GM12878 (cell line): ENCODE data around the gene MEAK7. TPM values are rescaled to one million over a fixed set of nuclear protein-coding genes. Genes with fewer than 3 reads are reported as not detected.

Experiments used
- ATAC-seq: fragments of 200-7000 bp; cut with Tn5 transposase; 3 replicates; pipeline ENCODE4 v1.9.1; 2020; ENCODE audit warnings: mild to moderate bottlenecking, moderate library complexity
- BruUV-seq: library from RNA; stranded (reverse); fragments of 400-500 nt; replicated peaks from 2 replicates; lab custom pipeline; 2021; lab: Mats Ljungman, UMichigan
- CTCF ChIA-PET: fragments of 300-600 bp; sonication (Branson Sonifier 250); formaldehyde crosslinking; extraction: SDS; loops from one replicate; lab custom pipeline; 2021; ENCODE audit warnings: inconsistent platforms; lab: Yijun Ruan, JAX
- POLR2A ChIA-PET: fragments of 350-600 bp; formaldehyde crosslinking; extraction: SDS; loops from one replicate; lab custom pipeline; 2021; ENCODE audit warnings: inconsistent platforms; lab: Charles Lee
- RAD21 ChIA-PET: fragments of 300-600 bp; sonication (Branson Sonifier 250); formaldehyde crosslinking; loops from one replicate; lab custom pipeline; 2023; ENCODE audit warnings: antibody characterized with exemption; ENCODE audit not compliant: unreplicated experiment; lab: Charles Lee
- SMC1A ChIA-PET: fragments of 300-600 bp; sonication (Branson Sonifier 250); formaldehyde crosslinking; loops from one replicate; lab custom pipeline; 2023; ENCODE audit not compliant: unreplicated experiment, uncharacterized antibody; lab: Charles Lee
- DNase-seq: peaks from one replicate; pipeline ENCODE4 v3.0.0-alpha.2; 2011; ENCODE audit warnings: low read depth, low spot score
- FAIRE-seq: peaks from 3 replicates; lab custom pipeline; 2011; peaks lifted over from hg19 to GRCh38; lab: Jason Lieb, UNC
- H2AFZ ChIP-seq: 2 replicates; pipeline ENCODE4 v1.6.0; 2011; ENCODE audit warnings: low read depth, low read length, control low read depth; ENCODE audit not compliant: control insufficient read depth
- H3K27ac ChIP-seq: 2 replicates; pipeline ENCODE4 v1.5.1; 2011; ENCODE audit warnings: control low read depth; ENCODE audit not compliant: control insufficient read depth, insufficient read depth
- H3K27me3 ChIP-seq, 2 experiments: replicated peaks in 1 of 2; 2 replicates each; pipeline versions ENCODE4 v1.6.0 to v1.6.1; 2011; ENCODE audit warnings: low read length in 1 of 2; ENCODE audit not compliant: control insufficient read depth in 2 of 2, insufficient read depth in 2 of 2
- H3K36me3 ChIP-seq, 2 experiments: 2 replicates each; pipeline ENCODE4 v1.5.1; 2011; ENCODE audit warnings: low read length in 1 of 2; ENCODE audit not compliant: control insufficient read depth in 2 of 2, insufficient read depth in 2 of 2
- H3K4me1 ChIP-seq: 2 replicates; pipeline ENCODE4 v1.6.1; 2011; ENCODE audit warnings: mild to moderate bottlenecking, low read length, moderate library complexity, mixed read lengths; ENCODE audit not compliant: control insufficient read depth, insufficient read depth
- H3K4me2 ChIP-seq: 2 replicates; pipeline ENCODE4 v1.6.0; 2011; ENCODE audit warnings: control low read depth; ENCODE audit not compliant: control insufficient read depth, insufficient read depth
- H3K4me3 ChIP-seq: fragments of 200-600 bp; sonication (generic); 2 replicates; pipeline ENCODE4 v1.5.1; 2016
- H3K79me2 ChIP-seq: 2 replicates; pipeline ENCODE4 v1.6.0; 2011; ENCODE audit warnings: low read length; ENCODE audit not compliant: control insufficient read depth, insufficient read depth
- H3K9ac ChIP-seq: 2 replicates; pipeline ENCODE4 v1.8.0; 2011; ENCODE audit warnings: low read length, control low read depth, mixed read lengths; ENCODE audit not compliant: control insufficient read depth, insufficient read depth
- H3K9me3 ChIP-seq: replicated peaks from 3 replicates; pipeline ENCODE4 v1.5.1; 2011; ENCODE audit warnings: mild to moderate bottlenecking, low read length; ENCODE audit not compliant: control insufficient read depth, insufficient read depth
- H4K20me1 ChIP-seq: 2 replicates; pipeline ENCODE4 v1.6.0; 2011; ENCODE audit not compliant: control insufficient read depth, insufficient read depth
- BRCA1 ChIP-seq: IDR thresholded peaks from 2 replicates; pipeline ENCODE4 v1.6.1; 2011; ENCODE audit warnings: low read depth, low read length, improper control_type of control experiment
- ETV6 ChIP-seq, 2 experiments: fragments of 450-650 bp in 1 of 2; IDR thresholded peaks in 1 of 2; conservative IDR thresholded peaks in 1 of 2; 2 replicates each; pipeline ENCODE4 v1.6.1; 2014; ENCODE audit warnings: antibody characterized with exemption in 1 of 2, borderline replicate concordance in 1 of 2, low read depth in 1 of 2, mild to moderate bottlenecking in 1 of 2, moderate library complexity in 1 of 2
- HDAC6 ChIP-seq: fragments of 200-600 bp; sonication (generic); IDR thresholded peaks from one replicate; pipeline ENCODE4 v1.8.0; 2017; ENCODE audit warnings: antibody characterized with exemption; ENCODE audit not compliant: unreplicated experiment
- JUNB ChIP-seq: IDR thresholded peaks from 2 replicates; pipeline ENCODE4 v1.6.1; 2016; ENCODE audit warnings: antibody characterized with exemption, mild to moderate bottlenecking
- KAT2A ChIP-seq: conservative IDR thresholded peaks from 2 replicates; pipeline ENCODE4 v1.6.1; 2011; ENCODE audit warnings: low read depth, low read length; ENCODE audit not compliant: control insufficient read depth
- MTA2 ChIP-seq: fragments of 450-650 bp; IDR thresholded peaks from 2 replicates; pipeline ENCODE4 v1.6.1; 2016; ENCODE audit warnings: low read depth, mild to moderate bottlenecking, moderate library complexity
- POLR2AphosphoS2 ChIP-seq: IDR thresholded peaks from 2 replicates; pipeline ENCODE4 v1.6.1; 2011; ENCODE audit warnings: low read depth, mild to moderate bottlenecking, low read length, improper control_type of control experiment, moderate library complexity
- WGBS: methylation state at CpG from one replicate; pipeline ENCODE4 v1.1.6; 2016; ENCODE audit warnings: low lambda C conversion rate; ENCODE audit not compliant: insufficient replicate concordance, insufficient coverage; ENCODE audit errors: missing lambda C conversion rate; 5-methylcytosine and 5-hydroxymethylcytosine counted together
- in situ Hi-C: fragments of 300-500 bp; cut with MboI; formaldehyde crosslinking; loops from 9 replicates; pipeline ENCODE4 v1.14.3; 2018; ENCODE audit warnings: mixed read lengths
- intact Hi-C: fragments of 100-400 bp; cut with micrococcal nuclease; formaldehyde crosslinking; loops from one replicate; pipeline ENCODE4 v1.14.2; 2022; ENCODE audit not compliant: unreplicated experiment
- polyA plus RNA-seq, 11 experiments: library from polyadenylated mRNA; depleted of rRNA in 4 of 11; unstranded in 6 of 11; stranded (reverse) in 5 of 11; fragments of >200 nt; fragmentation: Nextera tagmentation in 4 of 11; fragmentation: Illumina TruSeq in 1 of 11; extraction: Ambion mirVana in 4 of 11; extraction: Trizol in 1 of 11; gene quantifications; 1 replicate in 1 of 11; 2 replicates in 10 of 11; pipeline versions ENCODE4 v1.2.1 to v1.2.3, GENCODE V29; 2011 to 2016; ENCODE audit warnings: inconsistent platforms in 2 of 11, missing spikeins in 2 of 11, low read depth in 1 of 11
- total RNA-seq, 4 experiments: library from RNA; depleted of rRNA in 3 of 4; stranded (reverse); fragments of >200 nt in 3 of 4; fragmentation: Illumina TruSeq in 1 of 4; extraction: Trizol in 1 of 4; gene quantifications; 2 replicates each; pipeline versions ENCODE4 v1.2.1 to v1.2.3, GENCODE V29; 2013 to 2021
- TF ChIP-seq, protein P1 (sequence below): fragments of 450-650 bp; IDR thresholded peaks from 2 replicates; pipeline ENCODE4 v1.6.1; 2017; ENCODE audit warnings: borderline replicate concordance
- TF ChIP-seq, protein P2 (sequence below): IDR thresholded peaks from 2 replicates; pipeline ENCODE4 v1.6.1; 2012; ENCODE audit warnings: low read depth, low read length, improper control_type of control experiment
- TF ChIP-seq, protein P3 (sequence below): fragments of 450-650 bp; formaldehyde crosslinking; IDR thresholded peaks from 2 replicates; pipeline ENCODE4 v1.5.0; 2022; ENCODE audit warnings: mild to moderate bottlenecking, missing genetic modification characterization

MEAK7 gene
- total and polyA plus RNA-seq, 10 of the 15 experiments (the other 5 are each of a cell fraction or from before 2014, with no cell fraction given) = 1.4 to 11.9 (median 6.4) TPM

DNA sequence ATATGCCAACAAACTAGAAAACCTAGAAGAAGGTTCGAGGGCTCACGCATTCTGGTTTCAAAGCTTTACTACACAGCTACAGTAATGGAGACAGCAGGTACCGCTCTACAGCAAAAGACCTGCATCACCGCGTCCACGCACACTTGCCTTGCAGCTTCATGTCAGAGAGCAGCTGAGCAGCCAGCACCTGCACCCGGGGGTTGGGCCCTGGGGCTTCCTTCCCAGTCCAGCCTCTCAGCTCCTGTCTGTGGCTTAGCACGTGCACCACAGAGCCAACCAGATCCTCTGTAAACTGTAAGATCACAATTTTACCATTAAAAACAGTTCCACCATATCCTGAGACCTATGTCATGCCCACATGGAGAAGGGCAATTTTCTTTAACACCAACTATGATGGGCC, 15.3 kb downstream of the MEAK7 start:
- ChIA-PET SMC1A (interaction anchor here (0.7 to 1.2 kb wide), 2 partner anchors 212 to 482 kb away, joined by 3 read pairs; no protein-coding TSS in a partner anchor), CTCF (interaction anchor here (0.9 to 1.7 kb wide), 2 partner anchors 11 to 183 kb away, joined by 3 to 6 read pairs; no protein-coding TSS in a partner anchor), RAD21 (no interaction called here), POLR2A (no interaction called here)
- Histone ChIP-seq H3K36me3 (no peaks in the 10 kb centered on the region; a peak in 1 of 4 replicates), H4K20me1 (no peaks in the 10 kb centered on the region), H3K79me2 (no peaks in the 10 kb centered on the region), H3K27me3 (no peaks in the 10 kb centered on the region), H3K4me2 (no peak overlapping the region), H3K9ac (no peak overlapping the region), H2AFZ (no peak overlapping the region), H3K27ac (no peak overlapping the region), H3K9me3 (no peaks in the 10 kb centered on the region), H3K4me1 (no peaks in the 10 kb centered on the region), H3K4me3 (no peak overlapping the region)
- in situ Hi-C loops (no loop called here), intact Hi-C loops (loop anchor here (5.0 kb wide), 1 partner anchor 407 kb away; no protein-coding TSS in a partner anchor)
- no peak for TF ChIP-seq KAT2A
- DNase-seq (no peak), FAIRE-seq (no peak), ATAC-seq (no peak)
- BruUV-seq = no TSS peak
- 88% methylated on average over 8 of the region's 8 CpGs for WGBS

DNA sequence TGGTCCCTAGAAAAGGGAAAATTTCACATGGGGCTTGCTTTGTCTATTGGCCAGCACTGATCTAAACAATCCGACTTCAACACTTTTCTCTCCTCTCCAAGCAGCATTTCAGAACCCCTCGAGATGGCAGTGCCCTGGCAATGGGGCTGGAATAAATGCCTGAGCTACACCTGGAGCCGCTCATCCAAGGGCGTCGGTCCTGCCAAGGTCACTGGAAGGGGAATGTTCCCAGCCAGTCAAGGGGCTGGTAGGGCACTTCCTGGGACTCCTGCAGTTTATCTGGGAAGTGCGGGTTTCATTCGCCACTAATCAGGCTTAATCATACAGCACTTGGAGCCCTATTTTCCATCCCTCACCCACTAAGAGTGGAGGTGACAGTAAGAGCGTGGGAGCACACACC, 17.1 kb downstream of the MEAK7 start:
- no peaks in the 10 kb centered on the region; a peak in 1 of 4 replicates for H3K36me3 ChIP-seq
- H3K9ac ChIP-seq = no peak overlapping the region
- H3K9me3 ChIP-seq = no peaks in the 10 kb centered on the region
- H3K4me3 ChIP-seq = no peak overlapping the region
- RAD21 ChIA-PET = no interaction called here
- SMC1A ChIA-PET = interaction anchor here (0.6 kb wide), 1 partner anchor 19 kb away, joined by 3 read pairs; no protein-coding TSS in a partner anchor
- no peak overlapping the region for H2AFZ ChIP-seq
- no peak overlapping the region for H3K4me2 ChIP-seq
- intact Hi-C loops (loop anchor here (5.0 kb wide), 1 partner anchor 405 kb away; no protein-coding TSS in a partner anchor), in situ Hi-C loops (no loop called here)
- no peak for ATAC-seq
- POLR2A ChIA-PET = no interaction called here
- DNase-seq = no peak
- H3K79me2 ChIP-seq = no peaks in the 10 kb centered on the region
- H4K20me1 ChIP-seq = no peaks in the 10 kb centered on the region
- FAIRE-seq = no peak
- H3K27me3 ChIP-seq = no peaks in the 10 kb centered on the region
- no peak overlapping the region for H3K27ac ChIP-seq
- no peaks in the 10 kb centered on the region for H3K4me1 ChIP-seq
- no TSS peak for BruUV-seq
- CTCF ChIA-PET = interaction anchor here (0.6 to 1.3 kb wide), 3 partner anchors 19 to 382 kb away, joined by 3 to 4 read pairs (median 3); no protein-coding TSS in a partner anchor
- 93% methylated on average over 8 of the region's 8 CpGs for WGBS
- TF ChIP-seq, protein P1, sequence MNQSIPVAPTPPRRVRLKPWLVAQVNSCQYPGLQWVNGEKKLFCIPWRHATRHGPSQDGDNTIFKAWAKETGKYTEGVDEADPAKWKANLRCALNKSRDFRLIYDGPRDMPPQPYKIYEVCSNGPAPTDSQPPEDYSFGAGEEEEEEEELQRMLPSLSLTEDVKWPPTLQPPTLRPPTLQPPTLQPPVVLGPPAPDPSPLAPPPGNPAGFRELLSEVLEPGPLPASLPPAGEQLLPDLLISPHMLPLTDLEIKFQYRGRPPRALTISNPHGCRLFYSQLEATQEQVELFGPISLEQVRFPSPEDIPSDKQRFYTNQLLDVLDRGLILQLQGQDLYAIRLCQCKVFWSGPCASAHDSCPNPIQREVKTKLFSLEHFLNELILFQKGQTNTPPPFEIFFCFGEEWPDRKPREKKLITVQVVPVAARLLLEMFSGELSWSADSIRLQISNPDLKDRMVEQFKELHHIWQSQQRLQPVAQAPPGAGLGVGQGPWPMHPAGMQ = no peak
- no peak for TF ChIP-seq ETV6 (conservative IDR thresholded peaks at IDR 0.05 in 1 of 2, IDR thresholded peaks at IDR 0.05 in 1 of 2; ENCODE audit: borderline replicate concordance in 1 of 2, low read depth in 1 of 2)
- TF ChIP-seq HDAC6 = no peak
- TF ChIP-seq, protein P2, sequence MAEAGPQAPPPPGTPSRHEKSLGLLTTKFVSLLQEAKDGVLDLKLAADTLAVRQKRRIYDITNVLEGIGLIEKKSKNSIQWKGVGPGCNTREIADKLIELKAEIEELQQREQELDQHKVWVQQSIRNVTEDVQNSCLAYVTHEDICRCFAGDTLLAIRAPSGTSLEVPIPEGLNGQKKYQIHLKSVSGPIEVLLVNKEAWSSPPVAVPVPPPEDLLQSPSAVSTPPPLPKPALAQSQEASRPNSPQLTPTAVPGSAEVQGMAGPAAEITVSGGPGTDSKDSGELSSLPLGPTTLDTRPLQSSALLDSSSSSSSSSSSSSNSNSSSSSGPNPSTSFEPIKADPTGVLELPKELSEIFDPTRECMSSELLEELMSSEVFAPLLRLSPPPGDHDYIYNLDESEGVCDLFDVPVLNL = no peak
- TF ChIP-seq BRCA1 = no peak
- TF ChIP-seq JUNB = no peak
- TF ChIP-seq, protein P3, sequence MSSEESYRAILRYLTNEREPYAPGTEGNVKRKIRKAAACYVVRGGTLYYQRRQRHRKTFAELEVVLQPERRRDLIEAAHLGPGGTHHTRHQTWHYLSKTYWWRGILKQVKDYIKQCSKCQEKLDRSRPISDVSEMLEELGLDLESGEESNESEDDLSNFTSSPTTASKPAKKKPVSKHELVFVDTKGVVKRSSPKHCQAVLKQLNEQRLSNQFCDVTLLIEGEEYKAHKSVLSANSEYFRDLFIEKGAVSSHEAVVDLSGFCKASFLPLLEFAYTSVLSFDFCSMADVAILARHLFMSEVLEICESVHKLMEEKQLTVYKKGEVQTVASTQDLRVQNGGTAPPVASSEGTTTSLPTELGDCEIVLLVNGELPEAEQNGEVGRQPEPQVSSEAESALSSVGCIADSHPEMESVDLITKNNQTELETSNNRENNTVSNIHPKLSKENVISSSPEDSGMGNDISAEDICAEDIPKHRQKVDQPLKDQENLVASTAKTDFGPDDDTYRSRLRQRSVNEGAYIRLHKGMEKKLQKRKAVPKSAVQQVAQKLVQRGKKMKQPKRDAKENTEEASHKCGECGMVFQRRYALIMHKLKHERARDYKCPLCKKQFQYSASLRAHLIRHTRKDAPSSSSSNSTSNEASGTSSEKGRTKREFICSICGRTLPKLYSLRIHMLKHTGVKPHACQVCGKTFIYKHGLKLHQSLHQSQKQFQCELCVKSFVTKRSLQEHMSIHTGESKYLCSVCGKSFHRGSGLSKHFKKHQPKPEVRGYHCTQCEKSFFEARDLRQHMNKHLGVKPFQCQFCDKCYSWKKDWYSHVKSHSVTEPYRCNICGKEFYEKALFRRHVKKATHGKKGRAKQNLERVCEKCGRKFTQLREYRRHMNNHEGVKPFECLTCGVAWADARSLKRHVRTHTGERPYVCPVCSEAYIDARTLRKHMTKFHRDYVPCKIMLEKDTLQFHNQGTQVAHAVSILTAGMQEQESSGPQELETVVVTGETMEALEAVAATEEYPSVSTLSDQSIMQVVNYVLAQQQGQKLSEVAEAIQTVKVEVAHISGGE (CRISPR knock-in tag) = no peak
- TF ChIP-seq MTA2 = no peak
- TF ChIP-seq POLR2AphosphoS2 = no peak
